HG02759 (cell line): ENCODE measurements around the gene HS1BP3.
A peak's percentile ranks its signal among the peaks of the same experiment; 100 is the strongest.

ENCODE experiments used
- ATAC-seq: cut with Tn5 transposase; IDR thresholded peaks from one replicate; pipeline ENCODE4 v1.9.1; 2021; ENCODE audit warnings: mild to moderate bottlenecking, moderate library complexity; ENCODE audit not compliant: unreplicated experiment

HS1BP3 gene

GRCh38 chr2:20620271-20620681 is 30.6 kb downstream of the HS1BP3 start:
- no peak for ATAC-seq

- ATAC-seq: no peak
These were observed 31.3 kb downstream of the HS1BP3 start for GRCh38 chr2:20619624-20620024.

GRCh38 chr2:20618886-20619521 is 31.9 kb downstream of the HS1BP3 start:
- ATAC-seq: no peak

GRCh38 chr2:20618468-20618885 is 32.4 kb downstream of the HS1BP3 start:
- no peak for ATAC-seq

- ATAC-seq: no peak
These were observed 32.9 kb downstream of the HS1BP3 start for GRCh38 chr2:20617892-20618467.

- no peak for ATAC-seq
These were observed 33.8 kb downstream of the HS1BP3 start for GRCh38 chr2:20617081-20617575.

GRCh38 chr2:20616341-20616871 is 34.5 kb downstream of the HS1BP3 start:
- no peak for ATAC-seq

- ATAC-seq: no peak
These were observed 35.2 kb downstream of the HS1BP3 start for GRCh38 chr2:20615466-20616241.

- ATAC-seq: no peak
These were observed 35.8 kb downstream of the HS1BP3 start for GRCh38 chr2:20615068-20615465.

- peak; percentile 37 for ATAC-seq
These were observed 36.5 kb downstream of the HS1BP3 start for GRCh38 chr2:20614201-20615067.

- ATAC-seq: no peak
These were observed 37.7 kb downstream of the HS1BP3 start for GRCh38 chr2:20612925-20613916.

- no peak for ATAC-seq
These were observed 39.0 kb downstream of the HS1BP3 start for GRCh38 chr2:20611844-20612356.

- no peak for ATAC-seq
These were observed 39.6 kb downstream of the HS1BP3 start for GRCh38 chr2:20611077-20611843.

GRCh38 chr2:20609995-20610357 is 40.9 kb downstream of the HS1BP3 start:
- no peak for ATAC-seq

- ATAC-seq: no peak
These were observed 41.4 kb downstream of the HS1BP3 start for GRCh38 chr2:20609349-20609994.

- ATAC-seq: no peak
These were observed 42.1 kb downstream of the HS1BP3 start for GRCh38 chr2:20608666-20609348.

- ATAC-seq: no peak
These were observed 43.5 kb downstream of the HS1BP3 start for GRCh38 chr2:20607446-20607845.

GRCh38 chr2:20606198-20606597 is 44.7 kb downstream of the HS1BP3 start:
- ATAC-seq: no peak
